ENCODE measurements around the gene LIMCH1. TPM values are rescaled to one million over a fixed set of nuclear protein-coding genes. Genes with fewer than 3 reads are reported as not detected.
"Not testable (repeated sequence)": the region's sequence is repeated elsewhere in the genome, so short reads cannot be mapped to it uniquely, and the experiment has no call there.

LIMCH1 gene
- total RNA-seq, 1 experiment from 2014 or later, result 19.7 TPM

DNA sequence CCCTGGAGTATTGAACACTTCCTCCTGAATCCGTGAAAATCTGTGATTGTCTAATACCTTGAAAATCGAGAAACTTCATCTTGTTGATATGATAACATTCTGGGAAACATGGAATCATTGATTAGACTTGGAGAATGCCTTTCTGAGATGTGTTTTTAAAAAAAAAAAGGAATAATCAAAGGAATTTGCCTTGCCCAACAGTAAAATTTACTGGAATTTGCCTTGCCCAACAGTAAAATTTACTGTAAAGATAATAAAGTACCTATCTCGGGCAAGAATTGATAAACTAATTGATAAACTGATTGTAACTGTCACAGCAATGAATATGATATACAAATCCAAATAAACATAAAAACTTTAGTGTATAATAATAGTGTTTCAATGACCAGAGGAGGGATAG is 165.8 kb downstream of the LIMCH1 start:
- no peak overlapping the region for H2AFZ ChIP-seq (ENCODE audit: low read length)
- ATAC-seq (no peak), DNase-seq (no peak)
- no peak overlapping the region for H3K4me2 ChIP-seq (ENCODE audit: low read length)
- no peak overlapping the region for H3K27ac ChIP-seq (ENCODE audit: low read length)
- no peaks in the 10 kb centered on the region for H3F3A ChIP-seq (ENCODE audit: low read length, unreplicated experiment)
- H3K9me3 ChIP-seq (ENCODE audit: low read length), result no peaks in the 10 kb centered on the region
- peaks cover 20% of the 10 kb centered on the region for H3K4me1 ChIP-seq (ENCODE audit: insufficient read depth, low read length)
- H4K20me1 ChIP-seq (ENCODE audit: low read length), result no peaks in the 10 kb centered on the region
- CTCF ChIA-PET, result no interaction called here
- no peaks in the 10 kb centered on the region for H3K27me3 ChIP-seq (ENCODE audit: low read length)
- H3K9ac ChIP-seq (ENCODE audit: low read length), result no peak overlapping the region
- no peaks in the 10 kb centered on the region for H3K9me2 ChIP-seq (replicated peaks; ENCODE audit: low read length)
- TF ChIP-seq EZH2 (IDR thresholded peaks at IDR 0.05; ENCODE audit: low read length, unreplicated experiment), result no peak
- TF ChIP-seq, protein P1, sequence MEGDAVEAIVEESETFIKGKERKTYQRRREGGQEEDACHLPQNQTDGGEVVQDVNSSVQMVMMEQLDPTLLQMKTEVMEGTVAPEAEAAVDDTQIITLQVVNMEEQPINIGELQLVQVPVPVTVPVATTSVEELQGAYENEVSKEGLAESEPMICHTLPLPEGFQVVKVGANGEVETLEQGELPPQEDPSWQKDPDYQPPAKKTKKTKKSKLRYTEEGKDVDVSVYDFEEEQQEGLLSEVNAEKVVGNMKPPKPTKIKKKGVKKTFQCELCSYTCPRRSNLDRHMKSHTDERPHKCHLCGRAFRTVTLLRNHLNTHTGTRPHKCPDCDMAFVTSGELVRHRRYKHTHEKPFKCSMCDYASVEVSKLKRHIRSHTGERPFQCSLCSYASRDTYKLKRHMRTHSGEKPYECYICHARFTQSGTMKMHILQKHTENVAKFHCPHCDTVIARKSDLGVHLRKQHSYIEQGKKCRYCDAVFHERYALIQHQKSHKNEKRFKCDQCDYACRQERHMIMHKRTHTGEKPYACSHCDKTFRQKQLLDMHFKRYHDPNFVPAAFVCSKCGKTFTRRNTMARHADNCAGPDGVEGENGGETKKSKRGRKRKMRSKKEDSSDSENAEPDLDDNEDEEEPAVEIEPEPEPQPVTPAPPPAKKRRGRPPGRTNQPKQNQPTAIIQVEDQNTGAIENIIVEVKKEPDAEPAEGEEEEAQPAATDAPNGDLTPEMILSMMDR (conservative IDR thresholded peaks at IDR 0.05; ENCODE audit: low read depth, low read length), result no peak
- no peak for TF ChIP-seq EZH2phosphoT487 (IDR thresholded peaks at IDR 0.05; ENCODE audit: borderline replicate concordance, low read length)
- H3K4me3 ChIP-seq (ENCODE audit: low read length), result no peak overlapping the region
- intact Hi-C loops (cut with micrococcal nuclease), result no loop called here
- BruUV-seq (replicated peaks), result no TSS peak
- H3K36me3 ChIP-seq (ENCODE audit: low read depth, low read length), result no peaks in the 10 kb centered on the region
- H3K79me2 ChIP-seq (ENCODE audit: low read length), result no peaks in the 10 kb centered on the region
- POLR2A ChIA-PET (ENCODE audit: unreplicated experiment), result no interaction called here

DNA sequence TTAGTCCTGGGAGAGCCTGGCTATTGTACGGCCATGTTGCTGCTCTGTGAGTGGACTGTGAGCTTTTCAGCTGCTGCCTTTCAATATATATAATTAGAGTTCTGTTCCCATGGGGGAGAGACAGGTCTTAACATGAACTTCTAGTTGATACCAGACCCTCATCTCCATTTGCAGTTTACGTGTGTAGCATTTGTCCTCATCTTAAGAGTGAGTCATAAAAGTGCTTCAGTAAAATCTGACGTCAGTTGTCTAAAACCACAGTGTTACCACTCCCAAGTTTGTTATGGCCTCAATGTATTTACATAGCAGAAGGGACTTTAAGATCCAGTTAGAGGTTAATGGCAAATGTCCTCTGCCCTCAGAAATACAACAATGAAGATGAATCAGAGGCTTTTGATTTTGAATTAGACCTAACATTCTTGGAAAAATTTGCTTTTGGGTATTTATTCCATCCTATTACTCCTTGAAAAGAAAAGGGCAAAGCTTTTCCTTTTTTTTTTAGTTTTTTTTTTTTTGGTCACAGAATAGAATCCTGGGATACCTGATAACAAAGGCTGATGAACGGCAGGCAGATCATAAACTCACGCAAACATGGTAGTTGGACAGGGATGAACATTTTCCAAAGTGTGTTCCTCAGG is 172.0 kb downstream of the LIMCH1 start:
- Histone ChIP-seq H3K9me3 (ENCODE audit: low read length) (no peaks in the 10 kb centered on the region), H3F3A (ENCODE audit: low read length, unreplicated experiment) (no peaks in the 10 kb centered on the region), H4K20me1 (ENCODE audit: low read length) (no peaks in the 10 kb centered on the region), H3K4me2 (ENCODE audit: low read length) (peak overlapping the region; percentile 54), H3K9me2 (replicated peaks; ENCODE audit: low read length) (no peaks in the 10 kb centered on the region), H3K4me3 (ENCODE audit: low read length) (no peak overlapping the region), H3K79me2 (ENCODE audit: low read length) (no peaks in the 10 kb centered on the region), H3K27ac (ENCODE audit: low read length) (peak overlapping the region; percentile 90), H3K9ac (ENCODE audit: low read length) (peak overlapping the region; percentile 68), H3K36me3 (ENCODE audit: low read depth, low read length) (no peaks in the 10 kb centered on the region), H3K4me1 (ENCODE audit: insufficient read depth, low read length) (peaks cover 35% of the 10 kb centered on the region), H2AFZ (ENCODE audit: low read length) (0 out of 2 replicates have a peak overlapping the region, but pooled peaks have one; percentile 35), H3K27me3 (ENCODE audit: low read length) (no peaks in the 10 kb centered on the region)
- POLR2A ChIA-PET (ENCODE audit: unreplicated experiment), result no interaction called here
- CTCF ChIA-PET, result no interaction called here
- intact Hi-C loops (cut with micrococcal nuclease), result no loop called here
- no TSS peak for BruUV-seq (replicated peaks)
- peak; percentile 84 for ATAC-seq
- DNase-seq, result peak; percentile 81
- TF ChIP-seq EZH2phosphoT487 (IDR thresholded peaks at IDR 0.05; ENCODE audit: borderline replicate concordance, low read length), result no peak
- no peak for TF ChIP-seq EZH2 (IDR thresholded peaks at IDR 0.05; ENCODE audit: low read length, unreplicated experiment)
- TF ChIP-seq, protein P1 (conservative IDR thresholded peaks at IDR 0.05; ENCODE audit: low read depth, low read length), result no peak

DNA sequence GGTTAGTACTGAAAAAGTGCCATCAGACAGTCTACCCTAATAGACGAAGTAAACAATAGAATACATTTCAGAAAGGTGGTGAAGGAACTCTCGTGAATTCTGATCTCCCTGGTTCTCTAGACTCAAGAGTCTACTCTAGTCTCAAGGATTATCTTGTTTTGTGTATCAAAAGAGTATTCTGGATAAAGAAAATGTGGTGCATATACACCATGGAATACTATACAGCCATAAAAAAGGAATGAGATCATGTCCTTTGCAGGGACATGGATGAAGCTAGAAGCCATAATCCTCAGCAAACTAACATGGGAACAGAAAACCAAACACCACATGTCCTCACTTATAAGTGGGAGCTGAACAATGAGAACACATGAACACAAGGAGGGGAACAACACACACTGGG is 173.7 kb downstream of the LIMCH1 start:
- H3K4me2 ChIP-seq (ENCODE audit: low read length); POLR2A ChIA-PET (ENCODE audit: unreplicated experiment); CTCF ChIA-PET; DNase-seq; H3F3A ChIP-seq (ENCODE audit: low read length, unreplicated experiment); intact Hi-C loops (cut with micrococcal nuclease); H3K36me3 ChIP-seq (ENCODE audit: low read depth, low read length); H3K27ac ChIP-seq (ENCODE audit: low read length); H3K79me2 ChIP-seq (ENCODE audit: low read length); H4K20me1 ChIP-seq (ENCODE audit: low read length); H3K4me3 ChIP-seq (ENCODE audit: low read length); H2AFZ ChIP-seq (ENCODE audit: low read length); ATAC-seq; H3K9ac ChIP-seq (ENCODE audit: low read length); H3K9me3 ChIP-seq (ENCODE audit: low read length); BruUV-seq (replicated peaks); H3K9me2 ChIP-seq (replicated peaks; ENCODE audit: low read length); H3K27me3 ChIP-seq (ENCODE audit: low read length): not testable (repeated sequence)
- H3K4me1 ChIP-seq (ENCODE audit: insufficient read depth, low read length), result peaks cover 35% of the 10 kb centered on the region

All from PC-3 (cell line).